Measurements from ENCODE around the gene ARHGAP31.

The ARHGAP31 gene

DNA sequence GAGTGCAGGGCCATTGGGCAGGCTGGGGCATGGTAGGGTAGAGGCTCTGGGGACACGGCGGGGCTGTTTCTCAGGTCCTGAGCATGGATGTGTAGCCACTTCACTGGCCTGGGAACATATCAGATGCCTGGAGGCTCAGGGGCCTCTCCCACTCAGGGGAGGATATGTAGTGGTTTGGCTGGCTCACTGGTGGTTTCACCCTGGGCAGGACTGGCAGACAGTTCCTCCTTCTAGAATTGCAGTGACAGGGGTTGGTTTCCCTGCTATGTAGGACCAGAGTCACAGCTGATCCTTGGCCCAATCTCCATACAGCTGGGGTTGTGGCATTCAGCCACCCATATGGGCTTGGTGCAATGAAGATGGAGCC, 4.8 kb upstream of the ARHGAP31 start:
- TF ChIP-seq, protein P1, sequence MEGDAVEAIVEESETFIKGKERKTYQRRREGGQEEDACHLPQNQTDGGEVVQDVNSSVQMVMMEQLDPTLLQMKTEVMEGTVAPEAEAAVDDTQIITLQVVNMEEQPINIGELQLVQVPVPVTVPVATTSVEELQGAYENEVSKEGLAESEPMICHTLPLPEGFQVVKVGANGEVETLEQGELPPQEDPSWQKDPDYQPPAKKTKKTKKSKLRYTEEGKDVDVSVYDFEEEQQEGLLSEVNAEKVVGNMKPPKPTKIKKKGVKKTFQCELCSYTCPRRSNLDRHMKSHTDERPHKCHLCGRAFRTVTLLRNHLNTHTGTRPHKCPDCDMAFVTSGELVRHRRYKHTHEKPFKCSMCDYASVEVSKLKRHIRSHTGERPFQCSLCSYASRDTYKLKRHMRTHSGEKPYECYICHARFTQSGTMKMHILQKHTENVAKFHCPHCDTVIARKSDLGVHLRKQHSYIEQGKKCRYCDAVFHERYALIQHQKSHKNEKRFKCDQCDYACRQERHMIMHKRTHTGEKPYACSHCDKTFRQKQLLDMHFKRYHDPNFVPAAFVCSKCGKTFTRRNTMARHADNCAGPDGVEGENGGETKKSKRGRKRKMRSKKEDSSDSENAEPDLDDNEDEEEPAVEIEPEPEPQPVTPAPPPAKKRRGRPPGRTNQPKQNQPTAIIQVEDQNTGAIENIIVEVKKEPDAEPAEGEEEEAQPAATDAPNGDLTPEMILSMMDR (IDR thresholded peaks at IDR 0.05; ENCODE audit: insufficient read depth, low read depth, low read length, missing control alignments), result no peak
- no peak for DNase-seq (ENCODE audit: low read depth)
- no peak overlapping the region for H3K4me3 ChIP-seq (ENCODE audit: low read length)

DNA sequence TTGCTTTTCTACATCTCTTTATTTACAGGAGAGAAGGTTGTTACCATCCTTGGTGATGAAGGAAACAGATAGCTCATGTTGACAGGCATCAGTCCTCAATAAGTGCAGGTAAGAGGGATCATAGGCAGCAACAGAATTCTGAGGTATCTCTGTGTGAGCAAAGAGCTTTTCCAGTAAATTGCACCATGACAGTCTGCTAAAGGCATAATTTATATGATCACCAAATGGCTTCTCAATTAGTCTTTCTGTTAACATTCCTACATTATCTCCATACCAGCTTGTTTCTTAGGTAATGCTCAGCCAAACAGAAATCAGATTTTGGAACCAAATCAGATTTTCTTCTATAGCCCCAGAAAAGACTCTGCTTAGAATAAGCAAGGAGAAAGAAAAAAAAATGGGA, 3.6 kb upstream of the ARHGAP31 start:
- TF ChIP-seq, protein P1 (IDR thresholded peaks at IDR 0.05; ENCODE audit: insufficient read depth, low read depth, low read length, missing control alignments), result no peak
- no peak overlapping the region for H3K4me3 ChIP-seq (ENCODE audit: low read length)
- no peak for DNase-seq (ENCODE audit: low read depth)

DNA sequence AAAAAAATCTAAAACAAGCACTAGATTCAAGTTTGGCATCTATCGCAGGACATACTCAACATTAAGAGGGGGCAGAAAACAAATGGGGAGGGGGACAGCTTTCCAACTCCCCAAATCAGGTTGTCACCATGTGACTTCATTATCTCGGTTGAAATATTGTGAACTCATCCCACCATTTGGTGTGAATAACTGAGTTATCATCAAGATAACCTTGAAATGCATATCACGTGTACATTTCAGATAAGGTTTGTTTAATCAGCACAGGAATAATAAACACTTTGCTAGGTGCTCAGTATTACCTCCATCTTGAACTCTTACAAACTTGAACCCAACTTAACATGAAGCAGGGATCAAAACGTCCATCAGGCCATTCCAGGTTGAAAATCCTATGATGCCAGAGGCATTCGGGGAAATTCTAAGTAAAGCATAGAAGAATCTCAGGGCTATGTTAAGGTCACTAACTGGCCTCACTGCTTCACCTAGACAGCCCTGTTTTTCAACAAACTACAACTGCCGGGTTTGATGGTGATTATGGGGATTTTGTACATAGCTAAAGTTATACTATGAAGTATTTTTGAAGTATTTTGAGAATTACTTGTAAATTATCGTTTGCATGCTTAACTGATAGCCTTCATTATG, 3.0 kb upstream of the ARHGAP31 start:
- DNase-seq (ENCODE audit: low read depth), result no peak
- TF ChIP-seq, protein P1 (IDR thresholded peaks at IDR 0.05; ENCODE audit: insufficient read depth, low read depth, low read length, missing control alignments), result no peak
- no peak overlapping the region for H3K4me3 ChIP-seq (ENCODE audit: low read length)

DNA sequence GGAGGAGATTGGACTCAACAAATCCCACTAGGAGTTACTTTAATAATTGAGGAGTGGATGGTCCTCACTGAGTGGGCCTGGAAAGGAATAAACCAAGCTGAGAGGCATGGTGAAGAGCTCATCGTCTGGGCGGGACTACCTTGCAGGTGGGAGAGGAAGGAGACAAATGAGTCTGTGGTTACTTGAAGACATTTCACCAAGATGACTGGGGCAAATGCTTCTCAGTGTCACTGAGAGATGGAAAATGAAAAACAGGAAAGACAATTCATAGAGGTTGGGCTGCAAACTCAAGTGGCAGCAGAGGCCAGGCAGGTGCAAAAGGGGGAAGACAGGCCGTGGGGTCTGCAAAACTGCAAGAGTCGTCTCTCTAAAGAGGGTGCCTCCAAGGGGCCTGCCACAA, 1.5 kb upstream of the ARHGAP31 start:
- TF ChIP-seq, protein P1 (IDR thresholded peaks at IDR 0.05; ENCODE audit: insufficient read depth, low read depth, low read length, missing control alignments), result no peak
- DNase-seq (ENCODE audit: low read depth), result no peak
- H3K4me3 ChIP-seq (ENCODE audit: low read length), result no peak overlapping the region

DNA sequence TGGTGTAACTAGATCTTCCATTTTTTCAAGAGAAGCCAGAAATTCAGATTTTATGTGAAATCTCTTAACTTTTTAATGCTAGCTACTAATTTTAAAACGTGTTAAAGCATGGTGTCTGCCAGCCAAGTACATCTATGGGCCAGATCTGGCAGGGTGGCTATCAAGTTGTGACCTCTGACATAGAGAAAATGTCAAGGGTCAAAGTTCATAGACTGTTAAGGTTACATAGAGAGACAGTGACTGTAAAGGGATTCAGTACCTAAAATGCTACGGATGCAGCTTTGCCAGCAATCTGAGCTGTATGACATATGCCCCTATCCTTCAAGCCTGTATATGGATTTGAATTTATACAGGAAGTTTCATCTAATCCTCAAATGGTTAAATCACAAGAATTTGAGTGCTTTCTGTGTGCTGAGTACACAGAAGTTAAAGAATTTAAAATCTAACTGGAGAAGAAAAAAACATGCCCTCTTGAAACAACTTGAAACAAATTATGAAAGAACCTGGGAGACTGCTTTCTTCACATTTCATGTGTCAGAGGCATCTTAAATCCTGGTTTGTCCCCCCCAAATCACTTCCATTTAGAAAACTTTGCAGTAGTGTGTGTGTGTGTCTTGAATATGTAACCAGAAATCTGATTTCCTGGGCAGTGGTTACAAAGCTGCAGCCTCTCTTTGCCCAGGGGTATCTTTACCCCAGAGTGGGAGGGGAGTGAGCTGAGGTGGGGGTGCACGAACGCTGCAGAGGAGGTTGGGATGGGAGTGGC, 895 bp upstream of the ARHGAP31 start:
- H3K4me3 ChIP-seq (ENCODE audit: low read length), result peak overlapping the region; percentile 60
- no peak for DNase-seq (ENCODE audit: low read depth)
- TF ChIP-seq, protein P1 (IDR thresholded peaks at IDR 0.05; ENCODE audit: insufficient read depth, low read depth, low read length, missing control alignments), result no peak

DNA sequence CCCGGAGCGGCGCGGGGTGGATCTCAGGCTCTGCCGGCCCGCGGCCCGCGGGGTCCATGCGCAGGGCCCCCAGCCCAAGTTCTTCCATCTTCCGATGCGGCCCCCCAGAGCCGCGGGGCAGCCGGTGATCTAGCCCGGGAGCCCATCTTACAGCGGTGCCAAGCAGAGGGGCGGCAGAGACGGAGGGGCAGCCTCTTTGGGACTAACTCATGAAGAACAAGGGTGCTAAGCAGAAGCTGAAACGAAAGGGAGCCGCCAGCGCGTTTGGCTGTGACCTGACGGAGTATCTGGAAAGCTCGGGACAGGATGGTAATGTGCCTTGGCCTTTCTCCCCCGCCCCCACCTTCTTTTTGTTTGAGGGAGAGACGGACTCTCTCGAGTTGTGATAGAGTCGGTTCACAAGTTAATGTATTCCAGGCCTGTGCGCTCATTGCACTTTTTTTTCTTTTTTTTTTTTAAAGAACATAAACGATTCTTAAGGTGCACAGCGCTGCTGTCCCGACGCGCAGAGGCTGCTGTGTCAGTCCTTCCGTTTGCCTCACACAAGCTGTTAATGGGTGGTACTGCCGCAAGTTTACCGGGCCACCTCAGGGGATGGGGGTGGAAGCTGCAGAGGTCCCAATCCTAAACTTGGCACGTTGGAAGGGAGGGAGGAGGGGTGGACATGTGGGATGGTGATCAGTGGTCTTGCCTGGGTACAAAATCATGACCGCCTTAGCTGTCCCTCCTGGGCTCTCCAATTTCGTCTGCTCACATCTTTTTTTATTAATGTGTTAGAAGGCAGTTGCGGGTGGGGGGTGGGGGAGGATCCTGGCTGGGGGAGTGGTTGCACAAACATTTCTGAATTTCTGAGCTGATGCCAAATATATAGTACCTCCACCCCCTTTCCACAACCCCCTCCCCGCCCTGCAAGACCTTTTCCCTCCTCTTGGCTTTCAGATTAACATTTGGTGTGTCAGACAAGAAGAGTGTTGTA, 801 bp downstream of the ARHGAP31 start:
- DNase-seq (ENCODE audit: low read depth), result peak; percentile 35
- TF ChIP-seq, protein P1 (IDR thresholded peaks at IDR 0.05; ENCODE audit: insufficient read depth, low read depth, low read length, missing control alignments), result no peak
- H3K4me3 ChIP-seq (ENCODE audit: low read length), result peak overlapping the region; percentile 60

Data from epithelial cell of esophagus (primary cell).